ENCODE results near the gene CCSER1.
A peak's percentile ranks its signal among the peaks of the same experiment; 100 is the strongest.

The CCSER1 gene

DNA sequence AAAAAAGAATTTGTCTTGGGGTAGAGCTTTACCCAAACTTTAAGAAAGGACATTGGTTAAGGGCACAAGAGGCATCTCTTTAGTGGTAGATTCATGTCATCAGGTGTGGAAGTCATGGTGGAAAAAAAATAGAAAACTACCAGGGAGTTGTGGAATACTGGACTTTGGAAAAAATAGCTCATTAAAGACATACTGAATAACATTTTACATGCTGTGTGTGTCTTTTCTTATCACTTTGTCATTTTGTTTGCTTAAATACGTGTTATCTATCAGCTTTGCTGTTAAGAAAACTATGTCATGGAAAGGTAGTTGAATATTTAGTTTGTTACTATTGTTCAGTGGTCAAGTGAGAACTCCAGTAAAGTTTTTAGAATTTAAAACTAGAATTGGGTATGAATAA, 147.0 kb downstream of the CCSER1 start:
- TF ChIP-seq, protein P1, sequence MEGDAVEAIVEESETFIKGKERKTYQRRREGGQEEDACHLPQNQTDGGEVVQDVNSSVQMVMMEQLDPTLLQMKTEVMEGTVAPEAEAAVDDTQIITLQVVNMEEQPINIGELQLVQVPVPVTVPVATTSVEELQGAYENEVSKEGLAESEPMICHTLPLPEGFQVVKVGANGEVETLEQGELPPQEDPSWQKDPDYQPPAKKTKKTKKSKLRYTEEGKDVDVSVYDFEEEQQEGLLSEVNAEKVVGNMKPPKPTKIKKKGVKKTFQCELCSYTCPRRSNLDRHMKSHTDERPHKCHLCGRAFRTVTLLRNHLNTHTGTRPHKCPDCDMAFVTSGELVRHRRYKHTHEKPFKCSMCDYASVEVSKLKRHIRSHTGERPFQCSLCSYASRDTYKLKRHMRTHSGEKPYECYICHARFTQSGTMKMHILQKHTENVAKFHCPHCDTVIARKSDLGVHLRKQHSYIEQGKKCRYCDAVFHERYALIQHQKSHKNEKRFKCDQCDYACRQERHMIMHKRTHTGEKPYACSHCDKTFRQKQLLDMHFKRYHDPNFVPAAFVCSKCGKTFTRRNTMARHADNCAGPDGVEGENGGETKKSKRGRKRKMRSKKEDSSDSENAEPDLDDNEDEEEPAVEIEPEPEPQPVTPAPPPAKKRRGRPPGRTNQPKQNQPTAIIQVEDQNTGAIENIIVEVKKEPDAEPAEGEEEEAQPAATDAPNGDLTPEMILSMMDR (IDR thresholded peaks at IDR 0.05; ENCODE audit: control extremely low read depth, extremely low read depth, low read depth, missing control alignments) = no peak
- DNase-seq (ENCODE audit: extremely low spot score) = no peak
- CTCF ChIA-PET = no interaction called here

GRCh38 chr4:90280954-90281353, 153.8 kb downstream of the CCSER1 start:
- ChIA-PET POLR2A (no interaction called here), CTCF (no interaction called here)
- TF ChIP-seq, protein P1 (IDR thresholded peaks at IDR 0.05; ENCODE audit: control extremely low read depth, extremely low read depth, low read depth, missing control alignments) = no peak
- no peak for DNase-seq (ENCODE audit: extremely low spot score)

More for the DNA sequence above, 147.0 kb downstream of the CCSER1 start:
- POLR2A ChIA-PET = no interaction called here

GRCh38 chr4:90281541-90282355, 154.6 kb downstream of the CCSER1 start:
- CTCF ChIA-PET = no interaction called here
- TF ChIP-seq, protein P1 (IDR thresholded peaks at IDR 0.05; ENCODE audit: control extremely low read depth, extremely low read depth, low read depth, missing control alignments) = no peak
- DNase-seq (ENCODE audit: extremely low spot score) = no peak
- POLR2A ChIA-PET = no interaction called here

DNA sequence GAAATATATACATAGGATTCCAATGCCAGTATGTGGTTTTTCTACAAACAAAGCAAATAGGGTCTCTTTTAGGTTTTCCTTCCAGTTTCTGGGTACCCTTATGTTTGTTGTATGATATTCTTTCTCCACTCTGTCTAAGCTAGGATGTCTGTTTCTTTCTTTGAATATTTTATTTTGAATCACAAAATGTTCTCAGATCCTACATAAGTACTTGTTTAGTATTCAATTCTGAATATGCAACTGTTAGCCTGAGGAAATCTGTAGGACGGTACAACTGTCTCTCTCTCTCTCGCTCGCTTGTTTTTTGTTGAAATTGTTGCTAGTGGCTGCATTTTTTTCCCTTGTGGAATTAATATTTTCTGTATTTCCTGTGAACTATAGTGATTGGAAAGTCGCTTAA, 163.2 kb downstream of the CCSER1 start:
- no peak for DNase-seq (ENCODE audit: extremely low spot score)
- POLR2A ChIA-PET = no interaction called here
- TF ChIP-seq, protein P1 (IDR thresholded peaks at IDR 0.05; ENCODE audit: control extremely low read depth, extremely low read depth, low read depth, missing control alignments) = no peak
- CTCF ChIA-PET = no interaction called here

GRCh38 chr4:90292438-90292837, 165.2 kb downstream of the CCSER1 start:
- ChIA-PET POLR2A (no interaction called here), CTCF (no interaction called here)
- TF ChIP-seq, protein P1 (IDR thresholded peaks at IDR 0.05; ENCODE audit: control extremely low read depth, extremely low read depth, low read depth, missing control alignments) = no peak
- DNase-seq (ENCODE audit: extremely low spot score) = no peak

GRCh38 chr4:90293320-90293719, 166.1 kb downstream of the CCSER1 start:
- no peak for DNase-seq (ENCODE audit: extremely low spot score)
- POLR2A ChIA-PET = no interaction called here
- TF ChIP-seq, protein P1 (IDR thresholded peaks at IDR 0.05; ENCODE audit: control extremely low read depth, extremely low read depth, low read depth, missing control alignments) = peak; percentile 35
- CTCF ChIA-PET = interaction anchor here (1.2 kb wide), 1 partner anchor 173 kb away, joined by 3 read pairs; no protein-coding TSS in a partner anchor
